ENCODE results near the gene DCAF6.

DCAF6 gene

DNA sequence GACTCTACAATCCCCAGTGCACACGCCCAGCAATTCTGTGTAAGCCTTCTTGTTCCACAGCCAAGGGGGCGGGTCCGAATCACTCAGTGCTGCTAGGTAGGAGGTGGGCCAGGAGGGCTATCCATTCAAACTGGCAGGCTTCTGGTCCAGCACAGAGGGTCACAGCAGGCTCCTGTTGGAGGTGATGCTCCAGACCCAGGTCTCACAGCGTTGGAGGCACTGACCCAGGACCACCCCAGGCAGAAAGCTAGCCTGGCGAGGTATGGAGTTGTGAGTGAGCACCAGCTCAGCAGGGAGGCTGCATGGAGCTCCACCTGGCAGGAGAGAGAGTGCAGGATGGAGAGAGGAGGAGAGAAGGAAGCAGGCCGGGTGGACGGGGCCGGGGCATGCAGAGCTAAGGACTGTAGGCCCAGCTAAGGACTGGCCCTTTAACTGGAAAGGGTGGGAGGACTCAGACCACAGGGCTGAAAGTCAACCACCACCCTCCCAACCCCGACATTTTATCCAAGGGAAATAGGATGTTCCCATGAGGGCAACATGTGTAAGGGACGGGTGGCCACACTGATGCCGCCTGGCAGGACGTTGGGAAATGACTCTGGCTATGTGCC, 161.5 kb downstream of the DCAF6 start:
- Histone ChIP-seq H3K56ac (ENCODE audit: low read length) (no peak overlapping the region), H3K4me2 (ENCODE audit: low read length) (no peak overlapping the region), H2BK15ac (replicated peaks; ENCODE audit: low read depth) (no peak overlapping the region), H3K79me1 (ENCODE audit: low read length) (no peaks in the 10 kb centered on the region), H3K9ac (ENCODE audit: low read length) (no peak overlapping the region), H3K27me3 (ENCODE audit: insufficient read depth, low read length, poor library complexity) (no peaks in the 10 kb centered on the region), H4K8ac (ENCODE audit: low read depth, low read length) (no peak overlapping the region), H3K23ac (ENCODE audit: low read length) (no peak overlapping the region), H2AK5ac (ENCODE audit: low read length) (no peak overlapping the region), H4K5ac (ENCODE audit: low read length) (no peak overlapping the region), H3K18ac (ENCODE audit: low read length) (no peak overlapping the region), H3K4ac (ENCODE audit: low read depth, low read length) (no peak overlapping the region), H2BK5ac (ENCODE audit: low read length) (no peak overlapping the region), H3K79me2 (ENCODE audit: control insufficient read depth, insufficient read depth, low read length) (no peaks in the 10 kb centered on the region), H3K4me1 (ENCODE audit: control insufficient read depth, low read depth, low read length) (no peaks in the 10 kb centered on the region), H3K36me3 (ENCODE audit: control insufficient read depth, insufficient read depth, low read length) (no peaks in the 10 kb centered on the region), H3K4me3 (ENCODE audit: low read length) (no peak overlapping the region), H2BK120ac (ENCODE audit: low read depth, low read length) (no peak overlapping the region), H3K27ac (ENCODE audit: low read depth, low read length) (no peak overlapping the region)
- no CpG with 5 or more reads among the region's 12 CpGs for WGBS (ENCODE audit: extremely low coverage, insufficient coverage, low lambda C conversion rate)
- DNase-seq, result no peak

DNA sequence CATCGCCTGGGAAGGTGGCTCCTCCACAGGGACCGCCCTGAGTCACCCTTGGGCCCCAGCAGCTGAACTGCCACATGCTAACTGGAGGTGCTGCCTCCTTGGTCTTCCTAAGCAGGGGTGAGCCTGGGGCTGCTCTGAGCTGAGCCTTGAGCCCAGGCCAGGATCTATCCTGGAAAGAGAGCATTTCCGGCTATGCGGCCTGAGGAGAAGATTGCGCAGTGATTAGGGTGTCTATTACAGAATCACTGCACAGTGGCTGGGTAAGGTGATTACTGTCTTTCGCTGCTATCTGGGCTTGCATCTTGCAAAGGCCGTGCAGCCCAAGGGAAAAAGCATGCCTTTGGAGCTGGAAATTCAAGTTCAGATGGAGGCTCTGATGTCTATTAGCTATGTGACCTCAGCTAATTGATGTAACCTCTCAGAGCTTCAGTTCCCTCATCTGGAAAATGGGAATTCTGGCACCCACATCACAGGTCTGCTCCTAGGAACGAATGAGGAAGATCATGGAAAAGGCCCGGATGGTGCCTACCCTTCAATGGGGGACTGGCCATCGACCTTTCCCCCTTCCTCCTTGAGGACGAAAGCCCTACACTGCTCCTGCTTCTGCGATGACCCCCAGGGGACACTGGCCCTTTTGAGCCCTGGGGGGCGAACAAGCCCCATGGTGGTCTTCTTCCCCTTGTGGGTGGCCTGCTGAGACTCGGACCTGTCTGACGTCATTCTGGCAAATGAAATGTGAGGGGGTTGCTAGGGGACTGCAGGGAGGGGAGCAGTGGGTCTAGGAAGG, 162.2 kb downstream of the DCAF6 start:
- Histone ChIP-seq H2BK5ac (ENCODE audit: low read length) (no peak overlapping the region), H3K36me3 (ENCODE audit: control insufficient read depth, insufficient read depth, low read length) (no peaks in the 10 kb centered on the region), H3K4me3 (ENCODE audit: low read length) (no peak overlapping the region), H3K27ac (ENCODE audit: low read depth, low read length) (no peak overlapping the region), H3K4ac (ENCODE audit: low read depth, low read length) (no peak overlapping the region), H2BK15ac (replicated peaks; ENCODE audit: low read depth) (no peak overlapping the region), H3K79me2 (ENCODE audit: control insufficient read depth, insufficient read depth, low read length) (no peaks in the 10 kb centered on the region), H3K9ac (ENCODE audit: low read length) (no peak overlapping the region), H3K23ac (ENCODE audit: low read length) (no peak overlapping the region), H2AK5ac (ENCODE audit: low read length) (no peak overlapping the region), H4K5ac (ENCODE audit: low read length) (no peak overlapping the region), H3K4me1 (ENCODE audit: control insufficient read depth, low read depth, low read length) (no peaks in the 10 kb centered on the region), H3K79me1 (ENCODE audit: low read length) (no peaks in the 10 kb centered on the region), H4K8ac (ENCODE audit: low read depth, low read length) (no peak overlapping the region), H3K27me3 (ENCODE audit: insufficient read depth, low read length, poor library complexity) (no peaks in the 10 kb centered on the region), H3K18ac (ENCODE audit: low read length) (no peak overlapping the region), H3K56ac (ENCODE audit: low read length) (no peak overlapping the region), H2BK120ac (ENCODE audit: low read depth, low read length) (no peak overlapping the region), H3K4me2 (ENCODE audit: low read length) (no peak overlapping the region)
- no CpG with 5 or more reads among the region's 15 CpGs for WGBS (ENCODE audit: extremely low coverage, insufficient coverage, low lambda C conversion rate)
- DNase-seq, result no peak

DNA sequence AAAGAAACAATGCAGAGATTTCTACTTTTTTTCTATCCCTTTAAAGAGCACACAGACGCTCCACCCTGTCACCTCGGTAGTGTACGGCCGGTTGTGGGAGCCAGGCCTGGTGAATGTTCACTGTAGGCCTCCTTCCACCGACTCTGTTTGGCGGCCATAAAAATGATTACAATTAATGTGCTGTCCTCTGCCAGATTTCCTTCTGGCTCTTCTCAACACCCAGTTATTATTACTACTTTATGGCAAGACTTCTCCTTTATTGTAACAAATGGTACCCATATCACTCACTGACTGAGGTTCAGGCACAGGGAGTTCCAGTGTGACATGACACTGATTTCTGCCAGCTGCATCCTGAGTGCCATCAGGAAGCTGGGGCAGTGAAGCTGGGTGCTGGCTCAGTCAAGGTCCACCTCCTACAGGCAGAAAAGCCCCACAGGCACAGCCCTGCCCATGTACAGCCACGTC, 162.9 kb downstream of the DCAF6 start:
- H2AK5ac ChIP-seq (ENCODE audit: low read length), result no peak overlapping the region
- no peak overlapping the region for H2BK5ac ChIP-seq (ENCODE audit: low read length)
- WGBS (ENCODE audit: extremely low coverage, insufficient coverage, low lambda C conversion rate), result no CpG with 5 or more reads among the region's 7 CpGs
- H3K23ac ChIP-seq (ENCODE audit: low read length), result no peak overlapping the region
- no peaks in the 10 kb centered on the region for H3K79me2 ChIP-seq (ENCODE audit: control insufficient read depth, insufficient read depth, low read length)
- no peak overlapping the region for H3K56ac ChIP-seq (ENCODE audit: low read length)
- H2BK120ac ChIP-seq (ENCODE audit: low read depth, low read length), result no peak overlapping the region
- no peaks in the 10 kb centered on the region for H3K79me1 ChIP-seq (ENCODE audit: low read length)
- no peak overlapping the region for H3K9ac ChIP-seq (ENCODE audit: low read length)
- no peaks in the 10 kb centered on the region for H3K36me3 ChIP-seq (ENCODE audit: control insufficient read depth, insufficient read depth, low read length)
- no peak overlapping the region for H3K4me2 ChIP-seq (ENCODE audit: low read length)
- no peaks in the 10 kb centered on the region for H3K4me1 ChIP-seq (ENCODE audit: control insufficient read depth, low read depth, low read length)
- no peak overlapping the region for H3K4ac ChIP-seq (ENCODE audit: low read depth, low read length)
- H3K27me3 ChIP-seq (ENCODE audit: insufficient read depth, low read length, poor library complexity), result no peaks in the 10 kb centered on the region
- H4K5ac ChIP-seq (ENCODE audit: low read length), result no peak overlapping the region
- H2BK15ac ChIP-seq (replicated peaks; ENCODE audit: low read depth), result no peak overlapping the region
- H3K27ac ChIP-seq (ENCODE audit: low read depth, low read length), result no peak overlapping the region
- H3K18ac ChIP-seq (ENCODE audit: low read length), result no peak overlapping the region
- no peak overlapping the region for H4K8ac ChIP-seq (ENCODE audit: low read depth, low read length)
- no peak overlapping the region for H3K4me3 ChIP-seq (ENCODE audit: low read length)
- no peak for DNase-seq

DNA sequence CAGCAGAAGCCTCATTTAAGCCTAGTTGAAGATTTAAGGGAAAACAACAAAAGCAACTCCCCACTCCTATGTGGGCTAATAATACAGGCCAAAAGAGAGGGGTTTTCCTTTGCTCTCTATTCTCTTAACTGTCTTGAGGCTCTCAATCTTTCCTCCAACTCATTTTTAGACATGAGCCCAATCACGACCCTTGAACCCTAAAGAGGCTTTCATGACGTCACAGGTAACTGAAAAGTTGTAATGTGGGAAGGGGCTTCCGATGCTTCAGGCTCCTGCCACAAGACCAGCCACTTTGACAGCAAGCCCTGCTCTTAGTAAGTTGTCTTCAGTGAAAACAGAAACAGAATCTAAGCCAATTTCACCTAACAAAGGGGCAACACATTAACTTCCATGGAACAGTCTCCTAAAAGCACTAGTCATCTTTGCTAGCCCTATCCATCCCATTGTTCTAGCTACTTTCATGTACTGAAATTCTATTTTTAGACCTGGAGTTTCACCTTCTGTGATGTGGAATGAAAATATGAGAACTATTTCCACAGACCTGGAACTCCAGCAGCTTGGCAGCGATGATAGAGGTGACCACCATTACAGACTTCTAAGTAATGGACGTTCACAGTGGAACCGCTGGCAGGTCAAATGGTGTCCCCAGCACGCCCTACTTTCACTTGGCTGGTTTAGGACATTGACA, 164.0 kb downstream of the DCAF6 start:
- Histone ChIP-seq H4K5ac (ENCODE audit: low read length) (no peak overlapping the region), H3K36me3 (ENCODE audit: control insufficient read depth, insufficient read depth, low read length) (no peaks in the 10 kb centered on the region), H2AK5ac (ENCODE audit: low read length) (no peak overlapping the region), H3K23ac (ENCODE audit: low read length) (no peak overlapping the region), H3K79me1 (ENCODE audit: low read length) (no peaks in the 10 kb centered on the region), H3K4me3 (ENCODE audit: low read length) (no peak overlapping the region), H3K79me2 (ENCODE audit: control insufficient read depth, insufficient read depth, low read length) (no peaks in the 10 kb centered on the region), H3K4me1 (ENCODE audit: control insufficient read depth, low read depth, low read length) (no peaks in the 10 kb centered on the region), H2BK120ac (ENCODE audit: low read depth, low read length) (no peak overlapping the region), H2BK15ac (replicated peaks; ENCODE audit: low read depth) (no peak overlapping the region), H3K18ac (ENCODE audit: low read length) (no peak overlapping the region), H3K9ac (ENCODE audit: low read length) (no peak overlapping the region), H3K27me3 (ENCODE audit: insufficient read depth, low read length, poor library complexity) (no peaks in the 10 kb centered on the region), H3K4ac (ENCODE audit: low read depth, low read length) (no peak overlapping the region), H2BK5ac (ENCODE audit: low read length) (no peak overlapping the region), H3K56ac (ENCODE audit: low read length) (no peak overlapping the region), H4K8ac (ENCODE audit: low read depth, low read length) (no peak overlapping the region), H3K4me2 (ENCODE audit: low read length) (no peak overlapping the region), H3K27ac (ENCODE audit: low read depth, low read length) (no peak overlapping the region)
- WGBS (ENCODE audit: extremely low coverage, insufficient coverage, low lambda C conversion rate), result no CpG with 5 or more reads among the region's 7 CpGs
- no peak for DNase-seq

DNA sequence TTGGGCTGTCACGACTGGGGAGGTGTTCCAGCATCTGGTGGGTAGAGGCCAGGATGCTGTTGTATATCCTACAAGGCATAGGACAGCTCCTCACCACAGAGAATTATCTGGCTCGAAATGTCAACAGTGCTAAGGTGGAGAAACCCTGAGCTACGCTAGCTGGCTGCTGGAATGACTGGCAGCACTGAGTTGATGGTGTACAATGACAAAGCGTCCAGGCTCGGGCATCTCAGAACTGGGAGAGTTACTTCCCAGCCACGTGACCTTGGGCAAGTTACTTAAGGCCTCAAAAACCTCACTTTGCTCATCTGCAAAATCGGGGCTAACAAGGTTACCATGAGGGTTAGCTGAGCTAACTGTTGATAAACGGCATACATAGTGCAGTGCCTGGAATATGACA, 164.9 kb downstream of the DCAF6 start:
- Histone ChIP-seq H4K5ac (ENCODE audit: low read length) (no peak overlapping the region), H3K4me3 (ENCODE audit: low read length) (no peak overlapping the region), H3K4me2 (ENCODE audit: low read length) (no peak overlapping the region), H2AK5ac (ENCODE audit: low read length) (no peak overlapping the region), H3K9ac (ENCODE audit: low read length) (no peak overlapping the region), H3K27me3 (ENCODE audit: insufficient read depth, low read length, poor library complexity) (no peaks in the 10 kb centered on the region), H3K36me3 (ENCODE audit: control insufficient read depth, insufficient read depth, low read length) (no peaks in the 10 kb centered on the region), H3K79me2 (ENCODE audit: control insufficient read depth, insufficient read depth, low read length) (no peaks in the 10 kb centered on the region), H3K23ac (ENCODE audit: low read length) (no peak overlapping the region), H3K56ac (ENCODE audit: low read length) (no peak overlapping the region), H3K79me1 (ENCODE audit: low read length) (no peaks in the 10 kb centered on the region), H3K27ac (ENCODE audit: low read depth, low read length) (no peak overlapping the region), H3K4ac (ENCODE audit: low read depth, low read length) (no peak overlapping the region), H2BK5ac (ENCODE audit: low read length) (no peak overlapping the region), H2BK120ac (ENCODE audit: low read depth, low read length) (no peak overlapping the region), H4K8ac (ENCODE audit: low read depth, low read length) (no peak overlapping the region), H3K4me1 (ENCODE audit: control insufficient read depth, low read depth, low read length) (no peaks in the 10 kb centered on the region), H2BK15ac (replicated peaks; ENCODE audit: low read depth) (no peak overlapping the region), H3K18ac (ENCODE audit: low read length) (no peak overlapping the region)
- WGBS (ENCODE audit: extremely low coverage, insufficient coverage, low lambda C conversion rate), result no CpG with 5 or more reads among the region's 8 CpGs
- no peak for DNase-seq

Measured in mesendoderm (in vitro differentiated cells).